Upper lobe of left lung (tissue), 4 donors: ENCODE data around the gene GOSR1.
"Not testable (repeated sequence)": the region's sequence is repeated elsewhere in the genome, so short reads cannot be mapped to it uniquely, and the experiment has no call there.

ENCODE experiments used
- POLR2A ChIP-seq, 4 donors: fragments of 450-650 bp; IDR thresholded peaks; one replicate each; pipeline ENCODE4 v1.5.1; 2016 to 2017; ENCODE audit warnings: antibody characterized with exemption in 4 of 4, mild to moderate bottlenecking in 2 of 4
- POLR2AphosphoS5 ChIP-seq, 2 donors: sonication (generic); formaldehyde crosslinking; IDR thresholded peaks; one replicate each; pipeline ENCODE4 v1.5.1; 2017; ENCODE audit warnings: antibody characterized with exemption in 2 of 2
- TF ChIP-seq, protein P1 (sequence below), 6 experiments: fragments of 450-650 bp in 4 of 6; fragments of 200-600 bp in 2 of 6; sonication (generic) in 2 of 6; IDR thresholded peaks; one replicate each; pipeline ENCODE4 v1.5.1; 2016 to 2019; ENCODE audit warnings: antibody characterized with exemption in 6 of 6

DNA sequence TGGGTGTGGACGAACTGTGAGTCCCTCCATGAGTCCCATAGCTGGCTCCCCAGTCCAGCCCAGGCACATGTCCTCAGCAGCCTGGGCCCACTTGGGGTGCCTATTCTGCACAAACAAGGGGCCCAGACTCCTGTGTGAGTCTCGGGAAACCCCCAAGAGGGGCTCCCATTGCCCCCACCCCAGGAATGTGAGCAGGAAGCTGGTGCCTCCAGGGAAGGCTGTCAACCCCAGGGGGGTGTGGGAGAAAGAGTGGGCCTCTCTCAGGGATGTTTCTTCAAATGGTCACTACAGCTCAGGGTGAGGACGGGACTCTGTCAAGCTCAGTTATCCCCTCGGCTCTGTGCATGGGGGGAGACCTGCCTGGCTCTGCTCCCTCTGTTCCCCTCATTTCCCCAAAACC, 88.9 kb downstream of the GOSR1 start:
- TF ChIP-seq, protein P1, sequence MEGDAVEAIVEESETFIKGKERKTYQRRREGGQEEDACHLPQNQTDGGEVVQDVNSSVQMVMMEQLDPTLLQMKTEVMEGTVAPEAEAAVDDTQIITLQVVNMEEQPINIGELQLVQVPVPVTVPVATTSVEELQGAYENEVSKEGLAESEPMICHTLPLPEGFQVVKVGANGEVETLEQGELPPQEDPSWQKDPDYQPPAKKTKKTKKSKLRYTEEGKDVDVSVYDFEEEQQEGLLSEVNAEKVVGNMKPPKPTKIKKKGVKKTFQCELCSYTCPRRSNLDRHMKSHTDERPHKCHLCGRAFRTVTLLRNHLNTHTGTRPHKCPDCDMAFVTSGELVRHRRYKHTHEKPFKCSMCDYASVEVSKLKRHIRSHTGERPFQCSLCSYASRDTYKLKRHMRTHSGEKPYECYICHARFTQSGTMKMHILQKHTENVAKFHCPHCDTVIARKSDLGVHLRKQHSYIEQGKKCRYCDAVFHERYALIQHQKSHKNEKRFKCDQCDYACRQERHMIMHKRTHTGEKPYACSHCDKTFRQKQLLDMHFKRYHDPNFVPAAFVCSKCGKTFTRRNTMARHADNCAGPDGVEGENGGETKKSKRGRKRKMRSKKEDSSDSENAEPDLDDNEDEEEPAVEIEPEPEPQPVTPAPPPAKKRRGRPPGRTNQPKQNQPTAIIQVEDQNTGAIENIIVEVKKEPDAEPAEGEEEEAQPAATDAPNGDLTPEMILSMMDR (IDR thresholded peaks at IDR 0.05), result not testable (repeated sequence)
- not testable (repeated sequence) for TF ChIP-seq POLR2A, POLR2AphosphoS5 (IDR thresholded peaks at IDR 0.05)
